Caco-2 (cell line): ENCODE data around the gene EBF4. TPM values are rescaled to one million over a fixed set of nuclear protein-coding genes. Genes with fewer than 3 reads are reported as not detected.

Experiments used
- BruUV-seq: library from RNA; stranded (reverse); fragments of 400-500 nt; replicated peaks from 2 replicates; lab custom pipeline; 2021; lab: Mats Ljungman, UMichigan
- CTCF ChIA-PET: fragments of 300-600 bp; sonication (Branson Sonifier 250); formaldehyde crosslinking; loops from one replicate; lab custom pipeline; 2022; ENCODE audit warnings: antibody characterized with exemption; lab: Charles Lee
- POLR2A ChIA-PET: fragments of 300-600 bp; sonication (Branson Sonifier 250); formaldehyde crosslinking; loops from one replicate; lab custom pipeline; 2022; ENCODE audit warnings: antibody characterized with exemption; lab: Charles Lee
- DNase-seq, 2 experiments: peaks; one replicate each; pipeline versions ENCODE4 v3.0.0 to v3.0.0-alpha.2; 2020 to 2022
- H3K27me3 ChIP-seq: replicated peaks from 2 replicates; pipeline ENCODE4 v1.6.0; 2011; ENCODE audit warnings: low read length; ENCODE audit not compliant: control insufficient read depth, insufficient read depth
- H3K36me3 ChIP-seq: 2 replicates; pipeline ENCODE4 v1.5.1; 2011; ENCODE audit warnings: low read length; ENCODE audit not compliant: control insufficient read depth, insufficient read depth
- H3K4me1 ChIP-seq: fragments of 250-450 bp; sonication (Bioruptor Pico); 2 replicates; pipeline ENCODE4 v1.5.1; 2020; ENCODE audit warnings: mild to moderate bottlenecking
- H3K4me3 ChIP-seq: 2 replicates; pipeline ENCODE4 v1.5.1; 2011; ENCODE audit warnings: low read depth, mild to moderate bottlenecking, control low read depth, low read length
- H3K9me3 ChIP-seq: fragments of 250-450 bp; sonication (Bioruptor Pico); 2 replicates; pipeline ENCODE4 v1.5.1; 2020; ENCODE audit warnings: mild to moderate bottlenecking, moderate library complexity
- H3K27ac Mint-ChIP-seq: one replicate; pipeline ENCODE4 v1.8.0; 2022; ENCODE audit warnings: mixed read lengths; ENCODE audit not compliant: unreplicated experiment
- H3K27me3 Mint-ChIP-seq: one replicate; pipeline ENCODE4 v1.8.0; 2022; ENCODE audit warnings: mixed read lengths; ENCODE audit not compliant: insufficient read depth, unreplicated experiment
- H3K36me3 Mint-ChIP-seq: one replicate; pipeline ENCODE4 v1.8.0; 2022; ENCODE audit warnings: mild to moderate bottlenecking, mixed read lengths; ENCODE audit not compliant: insufficient read depth, unreplicated experiment
- H3K4me1 Mint-ChIP-seq: one replicate; pipeline ENCODE4 v1.8.0; 2022; ENCODE audit warnings: low read depth, mixed read lengths; ENCODE audit not compliant: unreplicated experiment
- H3K4me3 Mint-ChIP-seq: one replicate; pipeline ENCODE4 v1.8.0; 2022; ENCODE audit warnings: mild to moderate bottlenecking, moderate library complexity, mixed read lengths; ENCODE audit not compliant: unreplicated experiment
- H3K9me3 Mint-ChIP-seq: one replicate; pipeline ENCODE4 v1.8.0; 2022; ENCODE audit warnings: mixed read lengths; ENCODE audit not compliant: unreplicated experiment
- intact Hi-C: fragments of 100-400 bp; cut with micrococcal nuclease; formaldehyde crosslinking; loops from one replicate; pipeline ENCODE4 v1.10.0; 2022; ENCODE audit not compliant: unreplicated experiment
- total RNA-seq: library from RNA; stranded (reverse); gene quantifications from 2 replicates; pipeline ENCODE4 v1.2.3, GENCODE V29; 2022
- TF ChIP-seq, protein P1 (sequence below), 2 experiments: fragments of 200-600 bp in 1 of 2; IDR thresholded peaks; 1 replicate in 1 of 2; 2 replicates in 1 of 2; pipeline versions ENCODE4 v1.5.1 to v1.8.0; 2011 to 2022; ENCODE audit warnings: antibody characterized with exemption in 1 of 2, control low read depth in 1 of 2, inconsistent platforms in 1 of 2, low read depth in 1 of 2, low read length in 1 of 2, mild to moderate bottlenecking in 1 of 2, moderate library complexity in 1 of 2; ENCODE audit not compliant: insufficient read depth in 1 of 2, severe bottlenecking in 1 of 2, unreplicated experiment in 1 of 2

EBF4 gene
- total RNA-seq, 1 experiment from 2014 or later: 7.5 TPM

DNA sequence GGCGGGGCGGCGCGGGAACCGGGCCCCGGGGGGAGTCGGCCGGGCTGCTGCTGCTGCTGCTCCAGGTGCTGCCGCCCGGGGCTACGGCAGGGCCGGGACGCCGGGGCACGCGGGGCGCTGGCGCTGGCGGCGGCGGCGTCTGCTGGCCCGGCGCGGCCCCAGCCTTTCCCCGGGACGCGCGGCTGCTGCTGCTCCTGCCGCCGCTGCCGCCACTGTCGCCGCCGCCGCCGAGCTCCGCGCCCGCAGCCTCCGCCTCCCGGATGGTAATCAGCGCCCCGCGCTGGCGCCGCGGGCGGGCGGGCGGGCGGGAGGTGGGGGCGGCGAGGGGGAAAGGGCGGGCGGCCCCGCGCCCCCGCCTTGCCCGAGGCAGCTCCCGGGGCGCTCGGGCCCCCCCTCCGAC, 306 bp downstream of the EBF4 start:
- H3K4me3 ChIP-seq: peak overlapping the region; percentile 48
- Mint-ChIP-seq H3K36me3 (peaks cover 5% of the 10 kb centered on the region), H3K9me3 (no peaks in the 10 kb centered on the region), H3K27me3 (peaks cover 15% of the 10 kb centered on the region), H3K27ac (no peak overlapping the region), H3K4me3 (peak overlapping the region; percentile 8), H3K4me1 (peaks cover 12% of the 10 kb centered on the region)
- no TSS peak for BruUV-seq
- peak in 1 of 2 experiments; percentile 40 for DNase-seq
- H3K4me1 ChIP-seq: peaks cover 6% of the 10 kb centered on the region
- TF ChIP-seq, protein P1, sequence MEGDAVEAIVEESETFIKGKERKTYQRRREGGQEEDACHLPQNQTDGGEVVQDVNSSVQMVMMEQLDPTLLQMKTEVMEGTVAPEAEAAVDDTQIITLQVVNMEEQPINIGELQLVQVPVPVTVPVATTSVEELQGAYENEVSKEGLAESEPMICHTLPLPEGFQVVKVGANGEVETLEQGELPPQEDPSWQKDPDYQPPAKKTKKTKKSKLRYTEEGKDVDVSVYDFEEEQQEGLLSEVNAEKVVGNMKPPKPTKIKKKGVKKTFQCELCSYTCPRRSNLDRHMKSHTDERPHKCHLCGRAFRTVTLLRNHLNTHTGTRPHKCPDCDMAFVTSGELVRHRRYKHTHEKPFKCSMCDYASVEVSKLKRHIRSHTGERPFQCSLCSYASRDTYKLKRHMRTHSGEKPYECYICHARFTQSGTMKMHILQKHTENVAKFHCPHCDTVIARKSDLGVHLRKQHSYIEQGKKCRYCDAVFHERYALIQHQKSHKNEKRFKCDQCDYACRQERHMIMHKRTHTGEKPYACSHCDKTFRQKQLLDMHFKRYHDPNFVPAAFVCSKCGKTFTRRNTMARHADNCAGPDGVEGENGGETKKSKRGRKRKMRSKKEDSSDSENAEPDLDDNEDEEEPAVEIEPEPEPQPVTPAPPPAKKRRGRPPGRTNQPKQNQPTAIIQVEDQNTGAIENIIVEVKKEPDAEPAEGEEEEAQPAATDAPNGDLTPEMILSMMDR (IDR thresholded peaks at IDR 0.05; ENCODE audit: insufficient read depth in 1 of 2, low read depth in 1 of 2, low read length in 1 of 2, severe bottlenecking in 1 of 2, unreplicated experiment in 1 of 2): no peak
- intact Hi-C loops: no loop called here
- peaks cover 1% of the 10 kb centered on the region for H3K27me3 ChIP-seq
- ChIA-PET POLR2A (interaction anchor here (0.6 to 1.0 kb wide), 2 partner anchors 41 to 85 kb away, joined by 3 to 16 read pairs; partner anchors contain the start of gene NOP56), CTCF (interaction anchor here (0.6 to 1.1 kb wide), 2 partner anchors 41 to 1295 kb away, joined by 3 to 6 read pairs; no protein-coding TSS in a partner anchor)
- no peaks in the 10 kb centered on the region for H3K9me3 ChIP-seq
- no peaks in the 10 kb centered on the region for H3K36me3 ChIP-seq

DNA sequence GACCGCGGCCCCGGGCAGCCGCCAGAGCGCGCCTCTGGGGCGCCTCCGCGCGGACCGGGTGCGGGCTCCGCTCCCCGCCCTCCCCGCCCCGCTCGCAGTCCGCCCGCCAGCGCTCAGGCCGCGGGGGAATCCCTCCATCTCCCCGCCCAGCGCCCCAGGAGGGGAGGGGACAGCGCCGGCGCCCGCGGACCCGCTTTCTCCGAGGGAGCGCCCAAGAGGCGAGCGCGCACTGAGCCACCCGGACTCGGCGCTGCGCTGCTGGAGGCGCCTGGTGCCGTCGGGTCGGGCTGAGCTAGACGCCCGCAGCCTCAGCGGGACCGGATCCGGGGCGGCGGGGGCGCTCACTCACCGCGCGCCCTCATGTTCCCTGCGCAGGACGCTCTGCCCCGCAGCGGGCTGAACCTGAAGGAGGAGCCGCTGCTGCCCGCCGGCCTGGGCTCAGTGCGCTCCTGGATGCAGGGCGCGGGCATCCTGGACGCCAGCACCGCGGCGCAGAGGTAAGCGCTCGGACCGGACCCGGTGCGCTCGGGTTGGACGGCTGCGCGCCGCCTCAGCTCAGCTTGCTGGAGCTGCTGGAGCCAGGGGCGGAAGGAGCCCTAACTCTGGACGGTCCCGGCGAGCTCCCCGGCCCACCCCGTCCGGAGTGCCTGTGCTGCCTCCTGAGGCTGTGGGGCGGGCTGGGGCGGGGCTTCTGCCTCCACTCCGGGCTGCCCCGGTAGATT, 867 bp downstream of the EBF4 start:
- intact Hi-C loops: no loop called here
- Mint-ChIP-seq H3K4me1 (peaks cover 12% of the 10 kb centered on the region), H3K4me3 (peak overlapping the region; percentile 8), H3K9me3 (no peaks in the 10 kb centered on the region), H3K27me3 (peaks cover 17% of the 10 kb centered on the region), H3K36me3 (peaks cover 5% of the 10 kb centered on the region), H3K27ac (no peak overlapping the region)
- ChIA-PET CTCF (interaction anchor here (0.7 to 1.1 kb wide), 2 partner anchors 41 to 486 kb away, joined by 3 read pairs; no protein-coding TSS in a partner anchor), POLR2A (interaction anchor here (1.0 kb wide), 1 partner anchor 41 kb away, joined by 16 read pairs; the partner anchor contains the start of gene NOP56)
- DNase-seq: peak in 1 of 2 experiments; percentile 68
- TF ChIP-seq, protein P1 (IDR thresholded peaks at IDR 0.05; ENCODE audit: insufficient read depth in 1 of 2, low read depth in 1 of 2, low read length in 1 of 2, severe bottlenecking in 1 of 2, unreplicated experiment in 1 of 2): no peak
- BruUV-seq: no TSS peak
- Histone ChIP-seq H3K4me1 (peaks cover 6% of the 10 kb centered on the region), H3K27me3 (peaks cover 1% of the 10 kb centered on the region), H3K9me3 (no peaks in the 10 kb centered on the region), H3K4me3 (peak overlapping the region; percentile 48), H3K36me3 (no peaks in the 10 kb centered on the region)

DNA sequence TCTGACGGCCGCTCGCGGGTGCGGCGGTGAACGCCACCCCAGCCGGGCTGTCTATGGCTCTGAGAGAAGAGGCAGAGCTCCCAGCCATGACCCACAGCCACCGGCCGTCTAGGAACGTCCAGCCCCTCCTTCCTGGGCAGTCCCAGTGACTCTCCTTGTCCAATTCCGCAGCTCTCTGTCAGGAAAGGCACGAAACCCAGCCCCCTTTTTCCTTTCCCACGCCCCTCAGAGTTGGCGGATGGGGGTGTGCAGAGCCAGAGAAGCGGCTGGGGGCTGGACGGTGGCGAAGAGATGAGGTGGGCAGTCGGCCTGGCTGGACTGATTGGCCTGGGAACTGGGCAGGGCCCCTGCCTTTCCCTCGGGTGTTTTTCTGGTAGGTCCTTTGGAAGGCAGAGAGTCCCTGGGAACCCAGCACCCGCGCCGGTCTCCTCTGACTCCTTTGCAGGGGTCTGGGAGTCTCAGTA, 1.5 kb downstream of the EBF4 start:
- Mint-ChIP-seq H3K4me3 (no peak overlapping the region), H3K27ac (no peak overlapping the region)

More for the DNA sequence above, 1.5 kb downstream of the EBF4 start:
- CTCF ChIA-PET: interaction anchor here (0.7 kb wide), 1 partner anchor 487 kb away, joined by 3 read pairs; no protein-coding TSS in a partner anchor
- TF ChIP-seq, protein P1 (IDR thresholded peaks at IDR 0.05; ENCODE audit: insufficient read depth in 1 of 2, low read depth in 1 of 2, low read length in 1 of 2, severe bottlenecking in 1 of 2, unreplicated experiment in 1 of 2): no peak
- no peak for DNase-seq
- intact Hi-C loops: no loop called here
- no peak overlapping the region for H3K4me3 ChIP-seq
- BruUV-seq: no TSS peak
- no peaks in the 10 kb centered on the region for H3K9me3 ChIP-seq
- POLR2A ChIA-PET: no interaction called here
- Mint-ChIP-seq H3K4me1 (peaks cover 12% of the 10 kb centered on the region), H3K36me3 (peaks cover 5% of the 10 kb centered on the region), H3K9me3 (no peaks in the 10 kb centered on the region), H3K27me3 (peaks cover 20% of the 10 kb centered on the region)
- no peaks in the 10 kb centered on the region for H3K36me3 ChIP-seq
- peaks cover 1% of the 10 kb centered on the region for H3K27me3 ChIP-seq
- H3K4me1 ChIP-seq: peaks cover 6% of the 10 kb centered on the region
